MM.1S (cell line): ENCODE results near the gene ZG16B.

Source experiments
- CTCF ChIP-seq: fragments of 300-600 bp; sonication (generic); IDR thresholded peaks from 2 replicates; pipeline ENCODE4 v1.5.1; 2016; ENCODE audit warnings: antibody characterized with exemption, low read length, mixed read lengths
- EZH2 ChIP-seq: fragments of 300-600 bp; sonication (generic); optimal IDR thresholded peaks from 2 replicates; pipeline ENCODE3; 2017; ENCODE audit warnings: low read depth, mild to moderate bottlenecking, antibody characterized with exemption, low read length, mixed read lengths

DNA sequence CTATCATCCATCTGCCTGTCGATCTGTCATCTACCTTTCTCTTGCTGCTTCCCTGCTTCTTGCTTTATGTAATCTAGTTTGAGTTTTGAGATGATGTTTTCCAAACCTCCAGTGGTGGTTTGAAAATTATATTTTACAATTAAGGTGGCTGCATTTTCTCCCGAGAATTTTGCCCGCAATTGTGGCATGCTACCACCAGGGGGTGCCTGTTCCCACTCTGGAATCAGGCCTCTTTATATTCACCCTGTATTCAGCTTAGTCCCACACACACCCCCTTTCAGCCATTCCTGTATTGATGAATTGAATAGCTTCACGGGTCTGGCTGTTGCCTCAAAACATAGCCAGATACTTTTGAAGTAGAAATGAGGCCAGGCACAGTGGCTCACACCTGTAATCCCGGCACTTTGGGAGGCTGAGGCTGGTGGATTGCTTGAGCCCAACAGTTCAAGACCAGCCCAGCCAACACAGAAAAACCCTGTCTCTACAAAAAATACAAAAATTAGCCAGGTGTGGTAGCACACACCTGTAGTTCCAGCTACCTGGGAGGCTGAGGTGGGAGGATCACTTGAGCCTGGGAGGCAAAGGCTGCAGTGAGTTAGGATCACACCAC, 24.7 kb downstream of the ZG16B start:
- TF ChIP-seq CTCF (peak; percentile 68), EZH2 (no peak)
